H1 (cell line): ENCODE measurements around the gene RIPOR2. TPM values are rescaled to one million over a fixed set of nuclear protein-coding genes. Genes with fewer than 3 reads are reported as not detected.
A peak's percentile ranks its signal among the peaks of the same experiment; 100 is the strongest.

Experiments used
- CTCF ChIA-PET: fragments of 300-600 bp; sonication (Branson Sonifier 250); formaldehyde crosslinking; loops from one replicate; lab custom pipeline; 2021; ENCODE audit not compliant: partially characterized antibody; lab: Charles Lee
- POLR2A ChIA-PET: fragments of 300-600 bp; sonication (Branson Sonifier 250); formaldehyde crosslinking; loops from one replicate; lab custom pipeline; 2021; ENCODE audit warnings: inconsistent platforms; ENCODE audit not compliant: partially characterized antibody; lab: Charles Lee
- DNase-seq, 2 experiments: peaks; one replicate each; pipeline versions ENCODE4 v3.0.0 to v3.0.0-alpha.2; 2010 to 2022; ENCODE audit warnings: low spot score in 2 of 2, low read depth in 1 of 2, mixed read lengths in 1 of 2
- FAIRE-seq: peaks from 2 replicates; lab custom pipeline; 2011; peaks lifted over from hg19 to GRCh38; lab: Jason Lieb, UNC
- H2AFZ ChIP-seq: 2 replicates; pipeline ENCODE4 v1.8.1; 2012; ENCODE audit warnings: low read length, inconsistent platforms
- H2AK5ac ChIP-seq: 2 replicates; pipeline ENCODE4 v1.6.1; 2013; ENCODE audit warnings: low read depth, low read length
- H2BK120ac ChIP-seq: replicated peaks from 2 replicates; pipeline ENCODE3; 2013; ENCODE audit warnings: low read depth, low read length, inconsistent platforms
- H2BK12ac ChIP-seq: 2 replicates; pipeline ENCODE4 v1.6.1; 2013; ENCODE audit warnings: low read depth, low read length
- H2BK15ac ChIP-seq: 2 replicates; pipeline ENCODE4 v1.6.1; 2013; ENCODE audit warnings: low read length
- H2BK20ac ChIP-seq: 2 replicates; pipeline ENCODE4 v1.6.1; 2013; ENCODE audit warnings: low read length
- H2BK5ac ChIP-seq: 2 replicates; pipeline ENCODE4 v1.6.1; 2013; ENCODE audit warnings: low read depth, low read length
- H3K14ac ChIP-seq: 2 replicates; pipeline ENCODE4 v1.6.1; 2013; ENCODE audit warnings: inconsistent platforms; ENCODE audit not compliant: insufficient read length
- H3K18ac ChIP-seq: 2 replicates; pipeline ENCODE4 v1.6.1; 2013; ENCODE audit warnings: low read length; ENCODE audit errors: extremely low read depth
- H3K23ac ChIP-seq: 2 replicates; pipeline ENCODE4 v1.6.1; 2013; ENCODE audit warnings: inconsistent platforms; ENCODE audit not compliant: insufficient read length
- H3K23me2 ChIP-seq: 2 replicates; pipeline ENCODE4 v1.6.1; 2013; ENCODE audit warnings: low read depth, low read length
- H3K27ac ChIP-seq: 2 replicates; pipeline ENCODE4 v1.6.1; 2011; ENCODE audit warnings: low read depth, low read length, inconsistent platforms
- H3K27me3 ChIP-seq, 4 experiments: replicated peaks in 1 of 4; 1 replicate in 1 of 4; 2 replicates in 3 of 4; pipeline versions ENCODE4 v1.6.1 to v1.8.1; 2011 to 2013; ENCODE audit warnings: low read length in 3 of 4, mild to moderate bottlenecking in 3 of 4, inconsistent platforms in 2 of 4, mixed read lengths in 2 of 4, moderate library complexity in 1 of 4; ENCODE audit not compliant: control insufficient read depth in 3 of 4, insufficient read depth in 3 of 4; ENCODE audit errors: extremely low read depth in 1 of 4
- H3K36me3 ChIP-seq, 4 experiments: 2 replicates each; pipeline versions ENCODE4 v1.6.1 to v1.8.1; 2011 to 2013; ENCODE audit warnings: mild to moderate bottlenecking in 4 of 4, low read length in 3 of 4, moderate library complexity in 2 of 4, control low read depth in 1 of 4, inconsistent platforms in 1 of 4; ENCODE audit not compliant: insufficient read depth in 4 of 4, control insufficient read depth in 2 of 4
- H3K4ac ChIP-seq: replicated peaks from 2 replicates; pipeline ENCODE3; 2013; ENCODE audit warnings: low read length, low read depth, mixed read lengths, inconsistent platforms; ENCODE audit not compliant: insufficient read length
- H3K4me1 ChIP-seq, 4 experiments: replicated peaks in 1 of 4; 1 replicate in 1 of 4; 2 replicates in 3 of 4; pipeline versions ENCODE4 v1.6.1 to v1.8.1; 2011 to 2013; ENCODE audit warnings: low read length in 3 of 4, inconsistent platforms in 2 of 4, mixed read lengths in 1 of 4; ENCODE audit not compliant: insufficient read depth in 4 of 4, control insufficient read depth in 3 of 4
- H3K4me2 ChIP-seq, 2 experiments: 2 replicates each; pipeline versions ENCODE4 v1.6.1 to v1.8.1; 2011 to 2013; ENCODE audit warnings: low read depth in 2 of 2, low read length in 2 of 2, control low read depth in 1 of 2, inconsistent platforms in 1 of 2, mild to moderate bottlenecking in 1 of 2; ENCODE audit not compliant: insufficient read depth in 1 of 2
- H3K4me3 ChIP-seq, 4 experiments: fragments of 200-600, 300-600 bp in 1 of 4; sonication (generic), shearing (Covaris generic), sonication (Bioruptor Twin) in 1 of 4; 2 replicates each; pipeline versions ENCODE4 v1.5.1 to v1.8.1; 2011 to 2016; ENCODE audit warnings: low read length in 4 of 4, low read depth in 3 of 4, control low read depth in 2 of 4, inconsistent platforms in 2 of 4, mild to moderate bottlenecking in 2 of 4, mixed read lengths in 1 of 4, moderate library complexity in 1 of 4; ENCODE audit not compliant: insufficient read depth in 2 of 4; ENCODE audit errors: extremely low read depth in 1 of 4
- H3K56ac ChIP-seq: replicated peaks from 2 replicates; pipeline ENCODE3; 2013; ENCODE audit warnings: low read depth, mild to moderate bottlenecking, mixed read lengths, low read length, inconsistent platforms; ENCODE audit not compliant: insufficient read length
- H3K79me1 ChIP-seq: 2 replicates; pipeline ENCODE4 v1.6.1; 2013; ENCODE audit warnings: low read depth, low read length, control low read depth
- H3K79me2 ChIP-seq, 2 experiments: 2 replicates each; pipeline versions ENCODE4 v1.6.1 to v1.8.1; 2012 to 2013; ENCODE audit warnings: low read length in 2 of 2, mild to moderate bottlenecking in 2 of 2, inconsistent platforms in 1 of 2; ENCODE audit not compliant: insufficient read depth in 2 of 2, control insufficient read depth in 1 of 2
- H3K9ac ChIP-seq, 4 experiments: replicated peaks in 1 of 4; 1 replicate in 1 of 4; 2 replicates in 3 of 4; pipeline versions ENCODE4 v1.6.1 to v1.8.1; 2011 to 2013; ENCODE audit warnings: low read depth in 3 of 4, low read length in 3 of 4, control low read depth in 2 of 4, mild to moderate bottlenecking in 2 of 4, moderate library complexity in 2 of 4, inconsistent platforms in 1 of 4; ENCODE audit errors: extremely low read depth in 1 of 4
- H3K9me3 ChIP-seq, 2 experiments: 2 replicates each; pipeline versions ENCODE4 v1.6.1 to v1.8.1; 2012 to 2013; ENCODE audit warnings: mild to moderate bottlenecking in 2 of 2, moderate library complexity in 2 of 2, control low read depth in 1 of 2, inconsistent platforms in 1 of 2, low read depth in 1 of 2, low read length in 1 of 2, mixed read lengths in 1 of 2; ENCODE audit not compliant: insufficient read depth in 2 of 2
- H4K20me1 ChIP-seq, 2 experiments: replicated peaks in 1 of 2; 2 replicates each; pipeline versions ENCODE3 to v1.8.1; 2011 to 2013; ENCODE audit warnings: inconsistent platforms in 2 of 2, low read length in 2 of 2, mild to moderate bottlenecking in 1 of 2; ENCODE audit not compliant: insufficient read depth in 2 of 2, control insufficient read depth in 1 of 2
- H4K5ac ChIP-seq: 2 replicates; pipeline ENCODE4 v1.6.1; 2013; ENCODE audit warnings: low read length, low read depth, mixed read lengths, inconsistent platforms; ENCODE audit not compliant: insufficient read length
- H4K8ac ChIP-seq: 2 replicates; pipeline ENCODE4 v1.8.0; 2013; ENCODE audit warnings: mild to moderate bottlenecking, moderate library complexity, low read length, inconsistent platforms; ENCODE audit not compliant: insufficient read depth; ENCODE audit errors: extremely low read depth
- H4K91ac ChIP-seq: replicated peaks from 2 replicates; pipeline ENCODE3; 2013; ENCODE audit warnings: low read length, mixed read lengths, inconsistent platforms; ENCODE audit not compliant: insufficient read length
- CTBP2 ChIP-seq: IDR thresholded peaks from 2 replicates; pipeline ENCODE4 v1.7.0; 2011; ENCODE audit warnings: borderline replicate concordance, mild to moderate bottlenecking, moderate library complexity, mixed read lengths, low read length; ENCODE audit not compliant: insufficient read depth, insufficient read length
- CTCF ChIP-seq, 3 experiments: IDR thresholded peaks; 1 replicate in 2 of 3; 2 replicates in 1 of 3; pipeline versions ENCODE4 v1.5.1 to v1.6.1; 2011; ENCODE audit warnings: low read length in 3 of 3, mild to moderate bottlenecking in 3 of 3, inconsistent platforms in 2 of 3, low read depth in 1 of 3, moderate library complexity in 1 of 3; ENCODE audit not compliant: insufficient read depth in 1 of 3; ENCODE audit errors: control extremely low read depth in 1 of 3
- FOSL1 ChIP-seq: IDR thresholded peaks from 2 replicates; pipeline ENCODE4 v1.6.1; 2011; ENCODE audit warnings: mild to moderate bottlenecking, low read depth, low read length, moderate library complexity; ENCODE audit not compliant: insufficient read depth
- POU5F1 ChIP-seq: IDR thresholded peaks from 2 replicates; pipeline ENCODE4 v1.6.1; 2011; ENCODE audit warnings: low read depth, mild to moderate bottlenecking, low read length, moderate library complexity
- RAD21 ChIP-seq, 2 experiments: IDR thresholded peaks in 1 of 2; conservative IDR thresholded peaks in 1 of 2; 2 replicates each; pipeline ENCODE4 v1.6.1; 2011; ENCODE audit warnings: low read depth in 2 of 2, low read length in 2 of 2, improper control_type of control experiment in 1 of 2, inconsistent platforms in 1 of 2, mild to moderate bottlenecking in 1 of 2, moderate library complexity in 1 of 2
- SP1 ChIP-seq: IDR thresholded peaks from 2 replicates; pipeline ENCODE4 v1.6.1; 2011; ENCODE audit warnings: low read depth, low read length
- TAF1 ChIP-seq: IDR thresholded peaks from 2 replicates; pipeline ENCODE4 v1.6.1; 2011; ENCODE audit warnings: mild to moderate bottlenecking, low read depth, low read length
- TBP ChIP-seq: IDR thresholded peaks from 2 replicates; pipeline ENCODE4 v1.6.1; 2011; ENCODE audit warnings: low read depth, low read length, improper control_type of control experiment
- TEAD4 ChIP-seq: IDR thresholded peaks from 2 replicates; pipeline ENCODE4 v1.6.1; 2012; ENCODE audit warnings: low read depth, low read length, inconsistent platforms, mixed read lengths
- WGBS, 2 experiments: shearing (Covaris generic) in 1 of 2; methylation state at CpG; one replicate each; pipeline versions ENCODE4 v1.1.6 to v1.1.7; 2013 to 2015; ENCODE audit warnings: low lambda C conversion rate in 2 of 2, mixed read lengths in 2 of 2, inconsistent platforms in 1 of 2, low coverage in 1 of 2, missing lambda C conversion rate in 1 of 2; ENCODE audit not compliant: insufficient replicate concordance in 2 of 2, insufficient coverage in 1 of 2, insufficient read length in 1 of 2; ENCODE audit errors: extremely low coverage in 1 of 2, missing lambda C conversion rate in 1 of 2; 5-methylcytosine and 5-hydroxymethylcytosine counted together
- polyA plus RNA-seq, 7 experiments: library from polyadenylated mRNA; depleted of rRNA in 3 of 7; stranded (reverse) in 5 of 7; unstranded in 2 of 7; fragments of >200 nt in 5 of 7; fragments of 200-250 nt in 2 of 7; gene quantifications; 1 replicate in 5 of 7; 2 replicates in 1 of 7; 4 replicates in 1 of 7; pipeline versions ENCODE4 v1.2.1 to v1.2.3, GENCODE V29; 2011 to 2013; ENCODE audit warnings: missing spikeins in 2 of 7, mixed read lengths in 2 of 7
- total RNA-seq: library from RNA; stranded (reverse); fragmentation: NEBNext Ultra II Directional; extraction: Animal tissue kit (Norgen Biotek cat#: 25700); gene quantifications from 2 replicates; pipeline ENCODE4 v1.2.1, GENCODE V29; 2021

RIPOR2 gene
- total and polyA plus RNA-seq, 2 of the 8 experiments (the other 6 are each of a cell fraction or from before 2014, with no cell fraction given), result 16.7 to 45.6 TPM

- no peak overlapping the region for H2AFZ ChIP-seq
- H4K8ac ChIP-seq, result no peak overlapping the region
- H2BK120ac ChIP-seq, result no peak overlapping the region
- H2AK5ac ChIP-seq, result no peak overlapping the region
- H3K79me1 ChIP-seq, result no peaks in the 10 kb centered on the region
- no peak overlapping the region for H2BK15ac ChIP-seq
- H3K23me2 ChIP-seq, result no peaks in the 10 kb centered on the region
- peak overlapping the region; percentile 26 to 58 for H3K4me2 ChIP-seq
- peak; percentile 99 for FAIRE-seq
- POLR2A ChIA-PET, result interaction anchor here (1.4 to 2.1 kb wide), 3 partner anchors 15 to 48 kb away, joined by 5 to 8 read pairs (median 7); no protein-coding TSS in a partner anchor
- CTCF ChIA-PET, result interaction anchor here (0.6 to 8.5 kb wide), 46 partner anchors 10 to 348 kb away, joined by 3 to 138 read pairs (median 7); no protein-coding TSS in a partner anchor
- 24% methylated on average over 7 of the region's 7 CpGs; no CpG with 5 or more reads in 1 of the 2 experiments for WGBS, 2 experiments
- peak overlapping the region in 1 of 4 experiments; percentile 53; a peak in 2 of 8 replicates for H3K4me3 ChIP-seq
- no peaks in the 10 kb centered on the region for H4K20me1 ChIP-seq
- H4K91ac ChIP-seq, result peak overlapping the region; percentile 28
- H3K14ac ChIP-seq, result no peak overlapping the region
- H3K9ac ChIP-seq, result no peak overlapping the region
- H3K79me2 ChIP-seq, result peaks cover 0 to 60% of the 10 kb centered on the region in 2 experiments; a peak in 2 of 4 replicates
- no peaks in the 10 kb centered on the region; a peak in 1 of 7 replicates for H3K27me3 ChIP-seq
- no peak overlapping the region for H3K56ac ChIP-seq
- peak overlapping the region; percentile 20 for H3K4ac ChIP-seq
- no peaks in the 10 kb centered on the region for H3K9me3 ChIP-seq
- peak overlapping the region; percentile 64; the same call in 1 of the 2 replicates for H3K18ac ChIP-seq
- DNase-seq, result peak in 1 of 2 experiments; percentile 70
- peaks cover 4 to 25% (median 19%) of the 10 kb centered on the region in 4 experiments; a peak in 6 of 7 replicates for H3K4me1 ChIP-seq
- H2BK5ac ChIP-seq, result no peak overlapping the region
- no peak overlapping the region for H3K27ac ChIP-seq
- no peak overlapping the region for H3K23ac ChIP-seq
- H3K36me3 ChIP-seq, result no peaks in the 10 kb centered on the region
- no peak overlapping the region for H2BK20ac ChIP-seq
- H2BK12ac ChIP-seq, result peak overlapping the region; percentile 11; the same call in 1 of the 2 replicates
- H4K5ac ChIP-seq, result no peak overlapping the region
- peak; percentile 49 to 69 for TF ChIP-seq RAD21 (IDR thresholded peaks at IDR 0.05 in 1 of 2, conservative IDR thresholded peaks at IDR 0.05 in 1 of 2; ENCODE audit: low read depth in 2 of 2, low read length in 2 of 2)
- TF ChIP-seq CTCF (IDR thresholded peaks at IDR 0.05; ENCODE audit: control extremely low read depth in 1 of 3, insufficient read depth in 1 of 3, low read depth in 1 of 3, low read length in 3 of 3), result peak; percentile 57 to 91 (median 68)
- TF ChIP-seq FOSL1, result no peak
- peak; percentile 74; the same call in 1 of the 2 replicates for TF ChIP-seq TEAD4
- TF ChIP-seq TBP, result no peak
- TF ChIP-seq CTBP2, result no peak
- no peak for TF ChIP-seq POU5F1
- no peak for TF ChIP-seq SP1
- TF ChIP-seq TAF1, result no peak
These were observed 1.8 kb downstream of the RIPOR2 start for GRCh38 chr6:24933868-24934401.
